Globus pallidus (tissue), 1 donor: ENCODE data around the gene ZIM2.

Experiments
- DNase-seq: peaks from one replicate; pipeline ENCODE4 v3.0.0-alpha.2; 2015; ENCODE audit warnings: low spot score

The ZIM2 gene

DNA sequence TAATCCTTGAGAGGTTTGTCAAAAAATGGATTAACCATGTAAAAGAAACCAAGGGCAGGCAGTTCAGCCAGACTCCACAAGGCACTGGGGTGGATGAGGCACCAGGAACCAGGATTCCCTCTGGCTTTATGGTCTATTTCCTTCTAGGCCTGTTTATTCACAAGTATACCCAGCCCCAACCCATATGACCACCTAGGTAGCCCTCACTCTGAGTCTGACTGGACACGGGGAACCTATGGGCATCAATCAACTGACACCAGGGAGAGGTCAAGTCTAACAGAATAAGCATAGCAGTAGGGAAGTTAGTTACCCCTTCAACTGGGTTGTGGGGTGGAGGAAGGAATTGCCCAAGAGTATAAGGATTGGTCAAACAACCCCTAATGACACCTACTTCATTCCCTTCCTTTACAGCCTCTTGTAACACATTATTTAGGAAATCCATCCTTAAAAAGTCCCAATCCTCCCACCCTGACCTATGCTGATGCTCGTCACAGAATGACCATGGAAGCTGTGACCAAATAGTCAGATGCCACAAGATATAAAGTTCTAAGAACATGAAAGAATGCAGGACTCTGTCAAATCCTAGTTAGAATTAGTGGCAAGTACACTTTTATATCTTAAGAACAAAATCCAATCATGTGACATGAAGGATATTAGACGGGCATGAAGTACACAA is 31.7 kb downstream of the ZIM2 start:
- DNase-seq, result no peak

DNA sequence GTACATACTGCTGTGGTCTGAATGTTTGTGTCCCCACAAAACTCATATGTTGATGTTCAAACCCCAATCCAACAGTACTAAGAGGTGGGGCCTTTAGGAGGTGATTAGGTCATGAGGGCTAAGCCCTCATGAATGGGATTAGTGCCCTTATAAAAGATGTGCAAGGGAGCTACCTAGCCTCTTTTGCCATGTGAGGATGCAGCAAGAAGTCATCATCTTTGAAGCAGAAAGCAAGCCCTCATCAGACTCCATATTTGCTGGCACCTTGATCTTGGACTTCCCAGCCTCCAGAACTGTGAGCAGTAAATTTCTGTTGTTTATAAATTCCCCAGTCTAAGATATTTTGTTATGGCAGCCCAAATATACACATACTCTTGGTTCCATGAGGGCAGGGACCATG is 33.9 kb downstream of the ZIM2 start:
- DNase-seq, result no peak

DNA sequence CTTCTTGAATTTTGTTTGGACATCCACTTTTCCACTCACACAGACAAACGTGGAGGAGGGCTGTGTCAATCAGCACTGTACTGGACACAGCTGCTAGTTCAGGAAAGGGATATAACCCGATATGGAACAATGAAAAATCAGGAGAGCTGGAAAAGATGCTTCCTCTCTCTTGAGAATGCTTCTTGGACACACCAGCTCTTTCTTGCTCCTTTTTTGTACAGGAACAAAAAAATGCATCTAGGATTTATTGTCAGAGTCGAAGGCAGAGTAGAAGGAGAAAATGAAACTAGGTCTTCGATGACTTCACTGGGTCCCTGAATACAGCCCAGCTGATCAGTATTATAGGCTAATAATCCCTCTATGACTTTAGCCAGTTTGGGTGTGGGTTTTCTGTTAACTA is 62.2 kb downstream of the ZIM2 start:
- DNase-seq, result no peak

DNA sequence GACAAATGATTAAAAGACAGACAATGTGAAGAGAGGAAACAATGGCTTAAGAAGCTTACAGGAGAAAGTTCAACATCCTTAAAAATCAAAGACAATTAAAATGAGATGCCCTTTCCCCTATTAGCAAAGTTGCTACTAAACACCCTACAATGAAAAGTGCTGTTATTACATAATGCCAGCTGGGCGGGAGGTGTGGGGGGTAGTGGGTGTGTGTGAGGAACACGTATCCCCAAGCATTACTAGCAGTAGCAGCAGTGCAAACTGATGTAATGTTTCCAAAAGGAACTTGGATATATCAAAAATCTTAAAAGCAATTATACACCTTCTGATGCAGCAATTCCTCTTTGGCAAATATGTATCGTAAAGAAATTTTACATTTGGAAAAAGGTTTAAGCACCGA is 70.9 kb downstream of the ZIM2 start:
- no peak for DNase-seq

DNA sequence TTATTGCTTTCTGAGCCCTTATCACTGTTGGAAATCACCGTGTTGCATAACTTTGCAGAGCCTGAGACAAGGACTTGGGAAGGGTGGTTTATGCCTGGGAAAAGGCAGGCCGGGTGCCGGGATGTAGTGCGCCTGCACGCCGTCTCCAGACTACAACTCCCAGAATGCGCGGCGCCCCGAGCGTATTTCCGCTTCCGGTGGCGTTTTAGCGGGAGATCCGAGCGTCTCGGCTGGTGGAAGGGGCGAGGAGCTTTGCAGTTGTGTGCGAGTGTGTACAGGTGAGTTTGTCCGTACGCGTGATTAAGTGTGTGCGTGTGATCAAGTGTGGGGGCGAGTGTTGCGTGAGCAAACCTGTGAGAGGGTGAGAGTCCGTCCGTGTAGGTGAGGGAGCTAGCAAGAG is 75.4 kb downstream of the ZIM2 start:
- DNase-seq, result peak; percentile 66

DNA sequence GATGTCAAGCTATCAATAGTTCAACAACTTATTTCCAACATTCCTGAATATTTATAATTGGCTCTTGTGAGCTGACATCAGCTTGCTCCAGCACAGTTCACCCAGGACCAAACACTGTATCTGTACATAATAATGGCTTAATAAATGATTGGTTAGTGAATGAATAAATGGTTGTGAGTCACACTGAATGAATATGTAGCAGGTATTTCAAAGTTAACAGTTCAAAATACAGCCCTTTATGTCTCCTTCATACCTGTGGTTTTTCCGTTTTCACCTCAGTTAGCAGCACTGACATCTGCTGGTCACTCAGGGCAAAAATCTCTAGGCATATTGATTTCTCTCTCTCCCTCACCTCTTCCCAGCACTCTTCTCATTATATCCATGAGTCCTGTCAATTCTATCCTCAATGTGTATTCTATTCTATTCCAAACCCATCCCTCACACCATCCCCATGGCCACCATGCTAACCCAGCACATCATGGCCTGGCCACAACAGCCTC is 76.3 kb downstream of the ZIM2 start:
- DNase-seq, result no peak

DNA sequence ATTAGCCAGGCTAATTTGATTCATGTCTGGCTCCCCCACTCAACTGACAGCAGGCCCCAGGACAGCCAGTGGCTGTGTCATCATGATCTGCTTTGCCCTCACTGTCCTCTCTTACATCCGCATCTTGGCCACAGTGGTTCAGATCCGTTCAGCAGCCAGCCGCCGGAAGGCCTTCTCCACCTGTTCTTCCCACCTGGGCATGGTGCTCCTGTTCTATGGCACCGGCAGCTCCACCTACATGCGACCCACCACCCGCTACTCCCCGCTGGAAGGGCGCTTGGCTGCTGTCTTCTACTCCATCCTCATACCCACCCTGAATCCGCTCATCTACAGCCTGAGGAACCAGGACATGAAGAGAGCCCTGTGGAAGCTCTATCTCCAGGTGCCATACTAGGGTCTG is 79.7 kb downstream of the ZIM2 start:
- DNase-seq, result no peak

DNA sequence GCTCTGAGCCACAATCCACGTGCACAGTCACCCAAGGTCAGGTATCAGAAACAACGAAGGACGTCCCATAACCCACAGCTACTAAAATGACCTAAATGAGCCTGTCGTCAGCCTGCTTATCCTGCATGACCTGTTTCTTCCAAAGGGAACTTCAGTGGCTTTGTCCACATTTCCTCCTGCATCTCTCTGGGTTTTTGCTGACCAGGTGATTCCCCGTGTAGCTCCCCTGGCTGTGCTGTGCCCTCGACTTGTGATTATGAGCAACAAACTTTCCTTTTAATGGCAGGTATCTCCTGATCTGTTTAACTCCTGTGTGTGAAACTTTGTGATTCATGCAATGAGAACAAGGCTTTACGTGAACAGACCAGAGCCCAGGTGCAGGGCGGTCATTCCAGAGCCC is 81.0 kb downstream of the ZIM2 start:
- no peak for DNase-seq

DNA sequence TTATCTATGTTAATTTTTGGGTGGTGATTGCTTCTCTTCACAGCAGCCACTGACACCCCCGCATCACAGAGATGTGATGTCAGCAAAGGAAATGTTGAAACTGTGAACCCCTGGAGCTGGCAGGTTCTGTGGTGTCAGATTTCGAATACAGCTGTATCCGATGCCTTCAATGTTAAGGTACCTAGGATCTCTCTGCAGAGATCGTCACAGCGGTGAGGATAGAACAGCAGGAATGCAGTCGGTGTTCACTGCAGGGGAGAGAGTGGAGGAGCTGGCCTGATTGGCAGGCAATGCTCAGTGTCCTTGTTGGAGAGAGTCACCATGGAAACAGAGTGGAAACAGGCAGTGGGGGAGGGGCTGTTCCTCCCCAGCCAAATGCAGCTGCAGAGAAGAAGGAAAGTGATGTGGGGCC is 89.4 kb downstream of the ZIM2 start:
- DNase-seq, result peak; percentile 91

DNA sequence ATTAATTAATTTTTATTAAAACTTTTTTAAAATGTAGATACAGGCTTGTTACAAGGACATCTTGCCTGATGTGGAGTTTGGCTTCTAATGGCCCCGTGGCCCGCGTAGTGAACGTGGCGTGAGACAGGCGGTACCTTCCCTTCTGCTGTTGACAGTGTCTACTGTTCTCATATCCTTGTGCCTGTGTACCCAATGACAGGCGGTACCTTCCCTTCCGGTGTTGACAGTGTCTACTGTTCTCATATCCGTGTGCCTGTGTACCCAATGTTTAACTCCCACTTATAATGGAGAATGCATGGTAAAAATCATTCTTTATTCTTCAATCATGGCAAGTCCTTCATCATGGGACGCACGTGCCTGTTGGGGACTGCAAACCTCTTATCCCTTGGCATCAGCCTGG is 89.9 kb downstream of the ZIM2 start:
- no peak for DNase-seq

DNA sequence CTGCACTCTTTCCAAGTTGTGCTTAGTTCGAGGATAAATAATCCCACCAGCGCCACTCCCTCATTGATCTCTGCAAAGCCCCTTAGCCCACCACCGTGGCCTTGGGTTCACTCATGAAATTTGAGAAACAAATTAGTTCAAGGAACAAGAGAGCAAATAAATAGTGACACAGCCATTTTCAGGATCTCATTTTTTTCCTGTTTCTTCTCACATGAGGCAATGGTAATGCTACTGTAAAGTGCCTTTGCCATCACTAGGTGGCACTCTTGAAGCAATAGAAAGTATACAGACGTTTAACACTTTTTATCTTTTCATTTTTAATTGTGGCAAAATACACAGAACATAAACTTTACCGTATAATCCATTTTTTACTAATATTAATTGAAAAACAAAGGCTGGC is 92.1 kb downstream of the ZIM2 start:
- DNase-seq, result peak; percentile 68

DNA sequence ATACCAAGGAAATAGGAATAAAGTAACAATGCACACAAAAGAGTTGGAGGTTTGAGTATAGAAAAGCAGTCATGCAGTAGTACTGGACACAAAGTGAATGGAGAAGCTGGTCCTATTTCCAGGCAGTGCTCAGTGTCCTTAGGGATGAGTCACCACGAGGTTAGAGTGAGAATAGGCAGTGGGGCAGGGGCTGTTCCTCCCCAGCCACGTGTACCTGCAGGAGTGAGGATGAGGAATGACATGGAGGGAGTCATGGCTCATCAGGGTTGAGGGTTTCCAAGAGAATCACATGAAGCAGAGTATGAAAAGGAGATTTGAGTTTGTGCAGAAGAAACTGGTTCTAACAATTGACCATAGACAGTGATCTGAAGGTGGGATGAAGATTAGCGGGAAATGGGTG is 94.2 kb downstream of the ZIM2 start:
- DNase-seq, result no peak

DNA sequence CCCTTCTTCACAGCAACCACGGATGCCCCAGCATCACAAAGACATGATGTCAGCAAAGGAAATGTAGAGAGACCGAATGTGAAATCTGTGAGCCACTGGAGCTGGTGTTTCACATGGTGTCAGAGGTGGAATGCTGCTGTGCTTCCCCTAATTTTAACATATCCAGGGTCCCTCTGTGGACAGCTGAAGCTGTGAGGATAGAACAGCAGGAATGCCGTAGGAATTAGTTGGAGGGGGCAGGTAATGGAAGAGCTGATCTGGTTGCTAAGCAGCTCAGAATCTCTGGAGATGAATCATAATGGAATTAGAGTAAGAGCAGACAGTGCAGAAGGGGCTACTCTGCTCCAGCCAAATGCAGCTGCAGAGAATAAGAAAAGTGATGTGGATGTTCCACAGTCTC is 100.0 kb downstream of the ZIM2 start:
- no peak for DNase-seq

DNA sequence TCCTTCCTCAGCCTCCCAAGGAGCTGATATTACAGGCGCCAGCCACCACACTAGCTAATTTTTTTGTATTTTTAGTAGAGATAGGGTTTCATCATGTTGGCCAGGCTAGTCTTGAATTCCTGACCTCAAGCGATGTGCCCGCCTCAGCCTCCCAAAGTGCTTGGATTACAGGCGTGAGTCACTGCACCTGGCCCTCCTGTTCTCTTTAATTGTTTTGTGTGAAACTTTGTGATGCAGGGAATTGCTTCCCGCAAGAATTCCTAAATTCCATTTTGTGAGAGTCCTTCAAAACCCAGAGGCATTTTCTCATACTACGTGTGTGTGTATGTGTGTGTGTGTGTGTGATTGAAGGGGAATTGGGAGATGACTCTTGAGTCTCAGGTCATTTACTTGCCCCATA is 104.0 kb downstream of the ZIM2 start:
- DNase-seq, result no peak

DNA sequence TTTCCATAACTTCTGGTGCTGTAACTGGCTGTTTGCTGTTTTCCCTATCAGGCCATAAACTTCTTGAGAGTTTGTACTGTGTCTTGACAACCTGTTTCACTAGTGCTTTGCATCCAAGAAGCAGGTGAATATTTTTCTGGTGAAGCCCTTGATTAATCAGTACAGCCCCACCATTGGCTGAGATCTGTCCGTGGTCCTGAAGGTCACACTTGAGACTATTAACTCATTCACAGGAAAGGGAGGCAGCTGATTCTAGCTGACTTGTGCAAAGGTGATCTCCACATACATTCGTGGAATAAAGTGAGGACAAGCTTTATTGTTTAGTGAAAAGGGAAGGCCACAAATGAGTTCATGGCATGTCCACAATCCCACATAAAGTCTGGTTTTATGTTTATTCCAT is 107.5 kb downstream of the ZIM2 start:
- DNase-seq, result no peak

DNA sequence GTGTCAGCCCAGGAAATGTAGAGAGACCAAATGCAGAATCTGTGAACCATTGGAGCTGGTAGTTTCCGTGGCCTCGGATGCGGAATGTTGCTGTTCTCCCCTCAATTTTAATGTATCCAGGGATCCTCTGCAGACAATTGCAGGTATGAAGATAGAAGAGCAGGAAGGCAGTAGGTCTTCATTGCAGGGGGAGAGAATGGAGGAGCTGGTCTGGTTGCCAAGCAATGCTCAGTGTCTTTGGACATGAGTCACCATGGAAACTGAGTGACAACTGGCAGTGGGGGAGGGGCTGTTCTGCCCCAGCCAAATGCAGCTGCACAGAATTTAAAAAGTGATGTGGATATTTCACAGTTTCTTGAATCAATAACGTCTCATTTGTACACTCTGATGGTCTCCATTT is 112.8 kb downstream of the ZIM2 start:
- peak; percentile 74 for DNase-seq

DNA sequence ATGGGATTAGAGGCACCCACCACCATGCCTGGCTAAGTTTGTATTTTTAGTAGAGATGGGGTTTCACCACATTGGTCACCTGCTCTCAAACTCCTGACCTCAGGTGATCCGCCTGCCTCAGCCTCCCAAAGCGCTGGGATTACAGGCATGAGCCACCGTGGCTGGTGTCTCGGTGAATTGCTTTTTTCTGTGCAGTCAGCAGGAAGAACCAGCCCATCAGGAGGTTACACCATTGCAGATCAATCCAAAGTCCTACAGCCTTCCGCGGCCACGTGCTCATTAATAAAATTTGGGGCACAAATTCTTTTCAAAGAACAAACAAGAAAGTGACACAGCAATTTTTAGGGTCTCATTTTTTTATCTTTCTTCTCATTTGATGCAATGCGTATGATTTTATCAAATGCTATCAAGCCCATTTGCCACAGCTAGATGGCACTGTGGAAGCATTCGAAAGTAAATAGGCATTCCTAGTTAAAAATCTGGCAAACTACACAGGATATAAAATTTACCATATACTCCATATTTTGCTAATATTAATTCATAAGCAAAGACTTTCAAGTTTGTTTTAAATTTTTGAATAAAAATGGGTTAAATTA is 114.6 kb downstream of the ZIM2 start:
- DNase-seq, result peak; percentile 81
